ENCODE measurements around the gene GHRHR.

GHRHR gene

DNA sequence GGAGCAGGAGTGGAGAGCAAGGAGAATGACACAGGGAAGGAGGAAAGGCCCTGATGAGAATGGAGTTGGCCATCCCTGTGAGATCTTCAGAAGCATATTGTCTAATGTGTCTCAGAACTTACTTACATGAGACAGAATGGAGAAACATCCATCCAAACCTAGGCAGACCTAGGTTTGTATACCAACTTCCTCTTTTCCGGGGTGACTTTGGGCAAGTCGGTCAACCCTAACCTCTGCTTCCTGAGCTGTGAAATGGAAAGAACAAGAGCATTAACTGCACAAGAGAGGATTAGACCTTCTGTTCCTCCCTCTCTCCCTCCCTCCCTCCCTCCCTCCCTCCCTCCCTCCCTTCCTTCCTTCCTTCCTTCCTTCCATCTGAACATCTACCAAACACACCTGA, 4.5 kb downstream of the GHRHR start:
- DNase-seq (ENCODE audit: low read depth in 1 of 2, low spot score in 1 of 2): peak in 1 of 2 experiments; percentile 24
- Histone ChIP-seq H3K27ac (replicated peaks) (no peak overlapping the region), H3K4me3 (replicated peaks; ENCODE audit: insufficient read depth, low read length) (no peak overlapping the region), H3K27me3 (ENCODE audit: insufficient read depth, poor library complexity, severe bottlenecking) (no peaks in the 10 kb centered on the region)
- no peak for TF ChIP-seq CTCF (IDR thresholded peaks at IDR 0.05; ENCODE audit: insufficient read depth, low read length)
- TF ChIP-seq SPI1 (IDR thresholded peaks at IDR 0.05; ENCODE audit: borderline replicate concordance, low read depth): peak; percentile 37; the same call in 1 of the 2 replicates

DNA sequence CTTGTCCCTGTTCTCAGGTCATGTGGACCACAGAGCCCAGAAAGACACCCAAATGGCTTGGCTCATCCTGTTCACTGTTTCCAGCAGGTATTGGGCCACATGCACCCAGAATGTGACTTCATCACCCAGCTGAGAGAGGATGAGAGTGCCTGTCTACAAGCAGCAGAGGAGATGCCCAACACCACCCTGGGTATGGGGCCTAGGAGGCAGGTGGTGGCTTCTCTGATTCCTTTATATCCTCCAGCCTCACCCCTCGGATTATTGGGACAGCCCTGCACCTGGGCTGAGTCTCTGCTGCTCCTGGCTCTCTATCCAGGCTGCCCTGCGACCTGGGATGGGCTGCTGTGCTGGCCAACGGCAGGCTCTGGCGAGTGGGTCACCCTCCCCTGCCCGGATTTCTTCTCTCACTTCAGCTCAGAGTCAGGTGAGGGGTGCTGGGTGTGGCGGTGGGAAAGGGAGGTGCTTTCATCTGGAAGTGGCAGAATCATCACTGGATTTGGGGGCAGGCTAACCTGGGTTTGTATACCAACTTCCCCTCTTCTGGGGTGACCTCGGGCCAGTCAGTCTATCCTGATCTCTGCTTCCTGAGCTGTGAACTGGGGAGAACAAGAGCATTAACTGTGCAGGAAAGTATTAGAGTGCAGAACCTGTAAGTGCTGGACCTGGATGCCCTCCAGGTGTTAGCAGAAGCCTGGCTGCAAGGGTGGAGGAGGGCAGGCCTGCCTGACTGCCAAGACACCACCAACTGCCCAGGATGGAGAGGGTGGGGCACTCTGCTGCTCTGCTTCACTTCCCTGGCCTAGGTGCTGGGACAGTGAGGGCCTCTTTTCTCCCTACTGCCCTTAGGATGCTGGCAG, 5.2 kb downstream of the GHRHR start:
- Histone ChIP-seq H3K27me3 (ENCODE audit: insufficient read depth, poor library complexity, severe bottlenecking) (no peaks in the 10 kb centered on the region), H3K27ac (replicated peaks) (no peak overlapping the region), H3K4me3 (replicated peaks; ENCODE audit: insufficient read depth, low read length) (no peak overlapping the region)
- no peak for DNase-seq (ENCODE audit: low read depth in 1 of 2, low spot score in 1 of 2)
- TF ChIP-seq GABPA (IDR thresholded peaks at IDR 0.05; ENCODE audit: low read depth): no peak
- TF ChIP-seq, protein P1, sequence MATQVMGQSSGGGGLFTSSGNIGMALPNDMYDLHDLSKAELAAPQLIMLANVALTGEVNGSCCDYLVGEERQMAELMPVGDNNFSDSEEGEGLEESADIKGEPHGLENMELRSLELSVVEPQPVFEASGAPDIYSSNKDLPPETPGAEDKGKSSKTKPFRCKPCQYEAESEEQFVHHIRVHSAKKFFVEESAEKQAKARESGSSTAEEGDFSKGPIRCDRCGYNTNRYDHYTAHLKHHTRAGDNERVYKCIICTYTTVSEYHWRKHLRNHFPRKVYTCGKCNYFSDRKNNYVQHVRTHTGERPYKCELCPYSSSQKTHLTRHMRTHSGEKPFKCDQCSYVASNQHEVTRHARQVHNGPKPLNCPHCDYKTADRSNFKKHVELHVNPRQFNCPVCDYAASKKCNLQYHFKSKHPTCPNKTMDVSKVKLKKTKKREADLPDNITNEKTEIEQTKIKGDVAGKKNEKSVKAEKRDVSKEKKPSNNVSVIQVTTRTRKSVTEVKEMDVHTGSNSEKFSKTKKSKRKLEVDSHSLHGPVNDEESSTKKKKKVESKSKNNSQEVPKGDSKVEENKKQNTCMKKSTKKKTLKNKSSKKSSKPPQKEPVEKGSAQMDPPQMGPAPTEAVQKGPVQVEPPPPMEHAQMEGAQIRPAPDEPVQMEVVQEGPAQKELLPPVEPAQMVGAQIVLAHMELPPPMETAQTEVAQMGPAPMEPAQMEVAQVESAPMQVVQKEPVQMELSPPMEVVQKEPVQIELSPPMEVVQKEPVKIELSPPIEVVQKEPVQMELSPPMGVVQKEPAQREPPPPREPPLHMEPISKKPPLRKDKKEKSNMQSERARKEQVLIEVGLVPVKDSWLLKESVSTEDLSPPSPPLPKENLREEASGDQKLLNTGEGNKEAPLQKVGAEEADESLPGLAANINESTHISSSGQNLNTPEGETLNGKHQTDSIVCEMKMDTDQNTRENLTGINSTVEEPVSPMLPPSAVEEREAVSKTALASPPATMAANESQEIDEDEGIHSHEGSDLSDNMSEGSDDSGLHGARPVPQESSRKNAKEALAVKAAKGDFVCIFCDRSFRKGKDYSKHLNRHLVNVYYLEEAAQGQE (IDR thresholded peaks at IDR 0.05; ENCODE audit: insufficient replicate concordance, low read depth): no peak
- TF ChIP-seq SPI1 (IDR thresholded peaks at IDR 0.05; ENCODE audit: borderline replicate concordance, low read depth): no peak
- no peak for TF ChIP-seq POLR2AphosphoS5 (IDR thresholded peaks at IDR 0.05; ENCODE audit: low read depth)
- TF ChIP-seq CTCF (IDR thresholded peaks at IDR 0.05; ENCODE audit: insufficient read depth, low read length): no peak

DNA sequence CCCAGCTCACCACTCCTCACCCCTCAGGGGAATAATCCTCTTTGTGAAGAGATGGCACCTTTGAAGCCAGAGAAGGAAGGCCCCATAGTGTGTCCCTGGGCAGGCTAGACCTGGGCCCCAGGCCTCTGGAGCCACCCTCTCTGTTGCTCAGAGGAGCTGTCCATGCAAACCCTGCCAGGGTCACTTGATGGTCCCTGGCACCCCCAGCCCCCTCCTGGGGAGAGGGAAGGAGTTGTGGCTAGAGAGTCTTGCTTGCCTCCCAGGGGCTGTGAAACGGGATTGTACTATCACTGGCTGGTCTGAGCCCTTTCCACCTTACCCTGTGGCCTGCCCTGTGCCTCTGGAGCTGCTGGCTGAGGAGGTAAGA, 5.8 kb downstream of the GHRHR start:
- H3K4me3 ChIP-seq (replicated peaks; ENCODE audit: insufficient read depth, low read length): no peak overlapping the region
- no peak overlapping the region for H3K27ac ChIP-seq (replicated peaks)
- no peak for TF ChIP-seq CTCF (IDR thresholded peaks at IDR 0.05; ENCODE audit: insufficient read depth, low read length)
- no peak for TF ChIP-seq GABPA (IDR thresholded peaks at IDR 0.05; ENCODE audit: low read depth)
- no peak for TF ChIP-seq POLR2AphosphoS5 (IDR thresholded peaks at IDR 0.05; ENCODE audit: low read depth)
- TF ChIP-seq SPI1 (IDR thresholded peaks at IDR 0.05; ENCODE audit: borderline replicate concordance, low read depth): no peak
- TF ChIP-seq, protein P1 (IDR thresholded peaks at IDR 0.05; ENCODE audit: insufficient replicate concordance, low read depth): no peak
- no peak for DNase-seq (ENCODE audit: low read depth in 1 of 2, low spot score in 1 of 2)
- no peaks in the 10 kb centered on the region for H3K27me3 ChIP-seq (ENCODE audit: insufficient read depth, poor library complexity, severe bottlenecking)
